GM19238 (cell line): ENCODE data around the gene GALNT14.

Source experiments
- DNase-seq: peaks from one replicate; pipeline ENCODE4 v3.0.0; 2011; ENCODE audit warnings: low spot score; ENCODE audit not compliant: insufficient read length

The GALNT14 gene

DNA sequence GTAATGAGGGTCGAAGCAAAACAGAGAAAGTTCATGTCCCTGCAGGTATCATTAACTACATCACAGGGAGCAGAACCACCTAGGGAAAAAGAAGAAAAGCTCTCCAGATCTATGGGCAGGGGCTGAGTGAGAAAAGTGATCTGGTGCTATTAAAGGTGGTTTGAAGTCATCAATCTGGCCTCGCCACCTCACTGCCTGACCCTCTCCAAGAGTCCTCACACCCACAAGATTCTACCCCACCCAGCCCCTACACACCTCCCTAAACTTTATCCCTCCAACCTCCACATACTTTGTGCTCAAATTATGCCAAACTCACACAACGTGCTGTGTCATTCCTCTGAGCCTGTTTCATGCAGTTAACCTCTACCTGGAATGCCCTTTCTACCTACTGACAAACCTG, 2.2 kb downstream of the GALNT14 start:
- DNase-seq = no peak

GRCh38 chr2:31134480-31134879, 3.8 kb downstream of the GALNT14 start:
- no peak for DNase-seq

DNA sequence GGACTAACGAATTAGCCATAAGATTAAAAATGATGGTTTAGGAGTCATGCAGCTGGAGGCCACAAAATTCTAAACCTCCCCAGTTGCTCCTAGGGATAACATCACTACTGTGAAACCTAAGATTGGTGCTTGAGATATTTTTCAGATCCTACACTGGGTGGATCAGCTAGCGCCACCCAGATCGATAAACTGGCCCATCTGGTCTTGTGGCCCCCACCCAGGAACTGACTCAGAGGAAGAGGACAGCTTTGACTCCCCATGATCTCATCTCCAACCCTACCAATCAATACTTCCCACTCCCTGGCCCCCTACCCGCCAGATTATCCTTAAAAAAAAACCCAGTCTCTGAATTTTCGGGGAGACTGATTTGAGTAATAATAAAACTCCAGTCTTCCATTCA, 5.5 kb downstream of the GALNT14 start:
- no peak for DNase-seq

- no peak for DNase-seq
These were observed 6.4 kb downstream of the GALNT14 start for GRCh38 chr2:31131871-31132270.

- no peak for DNase-seq
These were observed 8.7 kb downstream of the GALNT14 start for GRCh38 chr2:31129375-31130171.

DNA sequence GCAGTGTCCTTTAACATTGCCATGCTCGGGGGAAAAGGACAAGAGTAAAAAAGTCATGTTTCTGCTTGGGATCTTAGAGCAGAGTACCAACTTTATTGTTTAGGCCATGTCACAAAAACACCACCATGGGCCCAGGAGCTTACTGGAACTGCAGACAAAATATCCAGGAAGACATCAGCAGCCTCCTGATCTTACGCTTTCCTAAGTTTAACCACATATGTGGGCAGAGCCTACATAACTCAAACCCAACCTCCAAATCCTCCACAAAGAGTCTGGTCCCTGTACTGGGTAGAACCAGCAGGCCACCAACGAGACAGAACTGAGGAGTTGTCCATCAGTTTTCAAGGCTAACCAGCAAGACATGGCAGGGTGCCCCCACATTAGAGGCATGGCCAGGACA, 10.3 kb downstream of the GALNT14 start:
- no peak for DNase-seq

- DNase-seq = no peak
These were observed 12.1 kb downstream of the GALNT14 start for GRCh38 chr2:31125918-31126695.

GRCh38 chr2:31124904-31125303, 13.3 kb downstream of the GALNT14 start:
- no peak for DNase-seq

DNA sequence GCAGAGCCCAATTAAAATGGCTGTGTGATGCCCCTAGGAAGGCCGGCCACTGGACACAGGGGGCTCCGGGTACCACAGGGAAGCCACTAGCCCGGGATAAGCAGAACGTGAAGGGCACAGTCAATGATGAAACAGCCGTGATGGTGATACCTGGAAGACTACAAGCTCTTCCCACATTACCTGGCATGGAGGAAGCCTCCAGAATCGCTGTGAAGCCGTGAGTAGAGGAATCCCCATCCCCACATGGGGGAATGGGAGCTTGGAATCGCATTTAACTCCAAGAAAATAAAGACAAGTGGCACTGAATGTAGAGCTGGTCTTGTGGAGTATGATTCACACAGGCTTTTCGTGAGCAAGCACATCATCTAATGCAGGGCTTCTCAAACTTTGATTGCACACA, 16.1 kb downstream of the GALNT14 start:
- DNase-seq = no peak

GRCh38 chr2:31113765-31114164, 24.5 kb downstream of the GALNT14 start:
- no peak for DNase-seq

- no peak for DNase-seq
These were observed 25.7 kb downstream of the GALNT14 start for GRCh38 chr2:31112544-31112943.

- no peak for DNase-seq
These were observed 27.2 kb downstream of the GALNT14 start for GRCh38 chr2:31110998-31111397.

GRCh38 chr2:31110431-31110830, 27.8 kb downstream of the GALNT14 start:
- no peak for DNase-seq

- no peak for DNase-seq
These were observed 28.5 kb downstream of the GALNT14 start for GRCh38 chr2:31109633-31110192.

DNA sequence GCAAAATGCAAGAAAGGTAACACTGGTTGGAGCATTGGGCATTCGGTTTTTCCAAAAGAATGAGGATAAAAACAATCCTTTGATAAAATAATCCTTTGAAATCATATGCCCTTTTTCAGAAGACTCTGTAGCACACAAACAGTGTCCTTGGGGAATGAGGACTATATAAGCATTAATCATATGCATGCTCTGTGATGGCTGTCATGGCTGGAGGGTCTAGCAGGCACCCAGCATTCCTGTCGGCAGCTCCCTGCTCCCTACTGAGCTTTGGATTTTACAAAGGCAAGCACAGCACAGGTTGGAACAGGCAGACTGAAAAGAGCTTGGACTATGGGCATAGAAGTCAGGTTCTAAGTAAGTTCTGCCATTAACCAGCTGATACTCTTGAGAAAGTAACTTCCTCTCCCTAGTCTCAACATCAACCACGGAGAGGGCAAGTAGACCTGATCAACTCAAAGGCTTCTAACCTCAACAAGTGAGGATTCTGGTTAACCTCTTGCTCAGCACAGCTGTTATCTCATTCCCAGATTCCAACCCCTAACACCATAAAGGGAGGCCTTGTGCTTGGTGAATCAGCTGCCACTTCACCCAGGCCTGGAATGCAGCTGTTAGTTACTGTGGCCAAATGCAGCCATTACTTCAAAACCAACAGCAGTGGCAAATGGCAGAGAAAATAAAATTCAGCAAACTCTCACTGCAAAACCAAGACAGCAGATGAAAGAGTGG, 29.5 kb downstream of the GALNT14 start:
- DNase-seq = no peak

- DNase-seq = no peak
These were observed 30.5 kb downstream of the GALNT14 start for GRCh38 chr2:31107591-31108300.

DNA sequence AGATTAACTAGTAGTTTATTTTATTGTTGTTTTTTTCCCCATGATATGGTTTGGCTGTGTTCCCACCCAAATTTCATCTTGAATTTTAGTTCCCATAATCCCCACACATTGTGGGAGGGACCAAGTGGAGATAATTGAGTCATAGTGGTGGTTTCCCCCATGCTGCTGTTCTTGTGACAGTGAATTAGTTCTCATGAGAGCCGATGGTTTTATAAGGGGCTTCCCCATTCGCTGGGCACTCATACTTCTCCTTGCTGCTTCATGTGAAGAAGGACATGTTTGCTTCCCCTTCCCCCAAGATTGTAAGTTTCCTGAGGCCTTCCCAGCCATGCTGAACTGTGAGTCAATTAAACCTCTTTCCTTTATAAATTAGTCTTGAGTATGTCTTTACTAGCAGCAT, 36.5 kb downstream of the GALNT14 start:
- no peak for DNase-seq

DNA sequence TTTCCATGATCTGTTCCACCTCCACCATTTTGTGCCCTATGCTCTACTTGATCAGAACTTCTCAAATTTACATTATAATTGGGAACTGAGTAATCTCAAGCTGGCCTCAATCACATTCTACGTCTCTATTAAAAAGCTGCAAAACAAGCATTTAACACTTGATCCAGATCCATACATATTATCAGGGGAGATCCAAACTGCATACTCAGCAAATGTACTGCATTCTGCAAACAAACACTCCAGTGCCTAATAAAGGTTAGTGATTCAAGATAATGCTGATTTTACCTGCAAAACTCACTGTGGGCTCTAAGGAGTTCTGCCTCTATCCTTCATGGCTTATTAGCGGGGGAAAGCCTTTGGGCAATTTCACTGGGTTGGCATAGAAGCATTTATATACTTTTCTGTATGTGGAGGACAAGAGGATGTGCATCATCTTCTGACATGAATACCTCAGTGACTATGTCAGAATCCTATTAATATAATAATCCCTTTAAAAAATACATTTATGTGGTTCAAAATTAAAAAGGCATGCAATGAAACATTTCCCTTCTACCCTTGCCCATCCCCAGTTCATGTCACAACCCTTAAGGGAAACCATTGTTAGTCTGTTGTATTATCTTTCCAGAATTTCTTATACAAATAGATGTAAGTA, 40.2 kb downstream of the GALNT14 start:
- DNase-seq = no peak

DNA sequence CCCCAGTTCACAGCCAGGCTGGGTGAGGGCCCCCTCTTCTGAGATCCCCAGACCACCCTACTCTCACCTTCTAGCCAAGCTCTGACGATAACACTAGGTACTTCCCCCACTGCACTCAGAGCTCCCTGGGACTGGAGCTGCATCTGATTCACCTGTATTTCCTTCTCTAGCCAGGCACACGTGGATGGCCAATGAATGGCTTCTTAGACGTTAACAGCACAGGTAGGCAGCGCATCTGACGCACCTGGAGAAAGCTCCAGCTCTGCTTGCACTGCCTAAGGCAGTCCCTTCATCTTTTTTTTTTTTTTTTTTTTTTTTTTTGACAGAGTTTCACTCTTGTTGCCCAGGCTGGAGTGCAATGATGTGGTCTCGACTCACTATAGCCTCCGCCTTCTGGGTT, 48.1 kb downstream of the GALNT14 start:
- DNase-seq = no peak

- no peak for DNase-seq
These were observed 48.6 kb downstream of the GALNT14 start for GRCh38 chr2:31089645-31090044.
